Adrenal gland (tissue), 12 donors: ENCODE measurements around the gene HCRTR1. TPM values are rescaled to one million over a fixed set of nuclear protein-coding genes. Genes with fewer than 3 reads are reported as not detected.
A peak's percentile ranks its signal among the peaks of the same experiment; 100 is the strongest.

Experiments used
- DNase-seq, 7 donors: peaks; one replicate each; pipeline ENCODE4 v3.0.0-alpha.2; 2019 to 2020
- H3K27ac ChIP-seq, 5 donors: fragments of 200-600 bp; sonication (generic) in 4 of 5; 1 replicate in 3 of 5; 2 replicates in 2 of 5; pipeline versions ENCODE4 v1.5.1 to v1.8.0; 2016 to 2020; ENCODE audit warnings: mild to moderate bottlenecking in 1 of 5
- H3K27me3 ChIP-seq: fragments of 200-600 bp; 2 replicates; pipeline ENCODE4 v1.8.0; 2021
- H3K36me3 ChIP-seq, 2 donors: fragments of 200-600 bp; replicated peaks in 1 of 2; 1 replicate in 1 of 2; 2 replicates in 1 of 2; pipeline versions ENCODE4 v1.5.1 to v1.8.0; 2018 to 2022
- H3K4me1 ChIP-seq, 2 donors: fragments of 200-600 bp; replicated peaks in 1 of 2; 1 replicate in 1 of 2; 2 replicates in 1 of 2; pipeline versions ENCODE4 v1.5.1 to v1.8.0; 2018 to 2021
- H3K4me3 ChIP-seq, 4 donors: fragments of 200-600 bp; sonication (generic) in 3 of 4; one replicate each; pipeline ENCODE4 v1.5.1; 2016 to 2018
- H3K9me3 ChIP-seq, 3 donors: fragments of 200-600 bp; sonication (generic) in 1 of 3; replicated peaks in 1 of 3; 1 replicate in 2 of 3; 2 replicates in 1 of 3; pipeline versions ENCODE4 v1.5.1 to v1.8.0; 2016 to 2021
- POLR2A ChIP-seq, 2 donors: fragments of 450-650 bp; IDR thresholded peaks; one replicate each; pipeline ENCODE4 v1.6.1; 2017; ENCODE audit warnings: antibody characterized with exemption in 2 of 2, mild to moderate bottlenecking in 2 of 2, moderate library complexity in 1 of 2
- WGBS, 4 donors: extraction: QIAGEN DNeasy Blood & Tissue Kit in 2 of 4; methylation state at CpG; one replicate each; pipeline versions ENCODE4 v1.1.5 to v1.1.7; 2013 to 2017; 5-methylcytosine and 5-hydroxymethylcytosine counted together
- intact Hi-C, 2 donors: fragments of 100-400 bp; cut with DNase I; formaldehyde crosslinking; loops; one replicate each; pipeline versions ENCODE4 v1.14.1 to v1.15.0; 2022 to 2023
- polyA plus RNA-seq, 3 donors: library from polyadenylated mRNA; stranded (reverse); fragments of 200-250 nt in 2 of 3; fragments of 350-450 nt in 1 of 3; fragmentation: Illumina TruSeq in 1 of 3; extraction: RNeasy Lipid Tissue Mini Kit (QIAGEN cat#74804) in 1 of 3; gene quantifications; one replicate each; pipeline ENCODE4 v1.2.3, GENCODE V29; 2013 to 2014
- total RNA-seq, 9 donors: library from RNA; depleted of rRNA in 4 of 9; stranded (reverse); fragments of >200 nt in 4 of 9; fragments of 120-200 nt in 1 of 9; fragmentation: NEBNext Ultra II Directional in 1 of 9; extraction: Animal tissue kit (Norgen Biotek cat#: 25700) in 1 of 9; gene quantifications; one replicate each; pipeline versions ENCODE4 v1.1.0 to v1.2.4, GENCODE V29; 2013 to 2023
- TF ChIP-seq, protein P1 (sequence below), 6 experiments: fragments of 450-650 bp in 4 of 6; fragments of 200-600 bp in 2 of 6; sonication (generic) in 1 of 6; IDR thresholded peaks; 1 replicate in 5 of 6; 2 replicates in 1 of 6; pipeline versions ENCODE4 v1.5.1 to v1.8.0; 2016 to 2021; ENCODE audit warnings: antibody characterized with exemption in 6 of 6, mild to moderate bottlenecking in 2 of 6, moderate library complexity in 1 of 6
- donor health status: healthy with polysubstance abuse.
- donor health status: Bipolar disorder and iron deficiency.
- donor health status: DM: yes; HTN: yes; CAD: no.
- donor health status: DM: no; HTN: no; CAD: no.
- donor health status: DM: no; HTN: no; CAD: no.
- donor health status: DM: yes; HTN: yes; CAD: no.

HCRTR1 gene
- total and polyA plus RNA-seq, 12 donors = 0.11 to 3.5 (median 0.98) TPM; not detected in 5

DNA sequence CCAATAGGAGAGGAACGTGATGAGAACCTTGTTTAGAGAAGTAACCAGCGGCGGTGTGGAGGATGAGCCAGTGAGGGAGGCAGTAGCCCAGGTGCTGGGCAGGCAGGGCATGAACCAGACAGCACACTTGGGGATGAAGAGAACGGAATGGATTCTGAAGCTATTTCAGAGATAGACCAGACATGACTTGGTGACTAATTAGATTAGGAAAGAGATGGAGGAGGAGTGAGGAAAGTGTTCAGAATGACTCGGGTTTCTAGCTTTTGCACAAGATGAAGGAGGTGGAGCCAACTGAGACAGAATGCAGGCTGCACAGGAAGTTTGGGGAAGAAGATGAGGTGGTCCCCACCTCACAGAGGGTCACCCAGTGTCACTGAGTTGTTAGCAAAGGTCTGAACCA is 22.1 kb downstream of the HCRTR1 start:
- intact Hi-C loops = no loop called here

DNA sequence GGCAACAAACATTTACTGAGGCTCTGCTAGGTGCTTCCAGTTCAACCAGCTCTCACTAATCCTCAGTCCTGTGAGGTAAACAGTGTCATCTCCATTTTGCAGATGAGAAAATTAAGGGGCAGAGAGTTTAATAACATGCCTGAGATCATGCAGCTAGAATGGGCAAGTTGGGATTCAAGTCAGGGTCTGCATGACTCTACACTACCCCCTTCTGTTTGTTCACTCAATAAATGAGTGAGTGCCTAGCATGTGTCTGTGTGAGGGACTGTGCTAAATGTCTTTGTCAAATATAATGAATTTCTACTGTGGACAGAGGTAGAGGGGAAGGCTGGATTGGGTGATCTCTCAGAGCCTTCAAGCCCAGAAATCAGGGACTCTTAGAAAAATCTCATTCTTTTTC is 22.7 kb downstream of the HCRTR1 start:
- peaks cover 0 to 2% of the 10 kb centered on the region in 2 donors for H3K36me3 ChIP-seq
- no peaks in the 10 kb centered on the region for H3K27me3 ChIP-seq
- H3K27ac ChIP-seq = peak overlapping the region in 2 of 5 donors; percentile 55 to 62
- no peak overlapping the region for H3K4me3 ChIP-seq
- peaks cover 10 to 39% of the 10 kb centered on the region in 2 donors for H3K4me1 ChIP-seq
- no peak for DNase-seq
- H3K9me3 ChIP-seq = no peaks in the 10 kb centered on the region
- TF ChIP-seq, protein P1, sequence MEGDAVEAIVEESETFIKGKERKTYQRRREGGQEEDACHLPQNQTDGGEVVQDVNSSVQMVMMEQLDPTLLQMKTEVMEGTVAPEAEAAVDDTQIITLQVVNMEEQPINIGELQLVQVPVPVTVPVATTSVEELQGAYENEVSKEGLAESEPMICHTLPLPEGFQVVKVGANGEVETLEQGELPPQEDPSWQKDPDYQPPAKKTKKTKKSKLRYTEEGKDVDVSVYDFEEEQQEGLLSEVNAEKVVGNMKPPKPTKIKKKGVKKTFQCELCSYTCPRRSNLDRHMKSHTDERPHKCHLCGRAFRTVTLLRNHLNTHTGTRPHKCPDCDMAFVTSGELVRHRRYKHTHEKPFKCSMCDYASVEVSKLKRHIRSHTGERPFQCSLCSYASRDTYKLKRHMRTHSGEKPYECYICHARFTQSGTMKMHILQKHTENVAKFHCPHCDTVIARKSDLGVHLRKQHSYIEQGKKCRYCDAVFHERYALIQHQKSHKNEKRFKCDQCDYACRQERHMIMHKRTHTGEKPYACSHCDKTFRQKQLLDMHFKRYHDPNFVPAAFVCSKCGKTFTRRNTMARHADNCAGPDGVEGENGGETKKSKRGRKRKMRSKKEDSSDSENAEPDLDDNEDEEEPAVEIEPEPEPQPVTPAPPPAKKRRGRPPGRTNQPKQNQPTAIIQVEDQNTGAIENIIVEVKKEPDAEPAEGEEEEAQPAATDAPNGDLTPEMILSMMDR (IDR thresholded peaks at IDR 0.05) = no peak
- no peak for TF ChIP-seq POLR2A (IDR thresholded peaks at IDR 0.05)
- intact Hi-C loops = no loop called here

More for the DNA sequence above, 22.1 kb downstream of the HCRTR1 start:
- H3K4me3 ChIP-seq = no peak overlapping the region
- H3K27ac ChIP-seq = peak overlapping the region in 2 of 5 donors; percentile 55 to 62
- H3K9me3 ChIP-seq = no peaks in the 10 kb centered on the region
- DNase-seq = no peak
- peaks cover 0 to 9% of the 10 kb centered on the region in 2 donors for H3K36me3 ChIP-seq
- H3K27me3 ChIP-seq = no peaks in the 10 kb centered on the region
- WGBS, 4 donors = 43 to 61% (median 48%) methylated on average over 5 of the region's 5 CpGs
- TF ChIP-seq POLR2A (IDR thresholded peaks at IDR 0.05) = no peak
- TF ChIP-seq, protein P1 (IDR thresholded peaks at IDR 0.05) = no peak
- H3K4me1 ChIP-seq = peaks cover 10 to 42% of the 10 kb centered on the region in 2 donors

DNA sequence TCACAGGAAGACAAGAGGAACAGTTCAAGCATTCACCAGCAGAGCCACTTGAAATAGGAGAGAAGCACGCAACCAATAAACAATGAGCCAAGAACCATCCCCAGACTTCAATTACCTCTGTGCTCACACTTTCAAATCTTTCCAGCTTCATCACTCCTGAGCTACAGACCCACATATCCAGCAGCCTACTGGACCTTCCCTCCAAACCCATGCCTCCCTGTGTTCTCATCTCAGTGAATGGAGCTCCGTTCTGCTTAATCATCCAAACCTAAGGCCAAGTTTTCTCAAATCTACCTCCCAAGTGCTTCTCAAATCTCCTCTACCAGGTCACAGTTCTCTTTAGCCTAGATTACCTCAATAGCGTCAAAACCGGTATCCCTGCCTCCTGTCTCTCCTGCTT is 23.5 kb downstream of the HCRTR1 start:
- H3K27ac ChIP-seq = no peak overlapping the region
- H3K9me3 ChIP-seq = no peaks in the 10 kb centered on the region
- DNase-seq = no peak
- intact Hi-C loops = no loop called here
- 88 to 89% (median 89%) methylated on average over 4 of the region's 4 CpGs for WGBS, 4 donors
- TF ChIP-seq, protein P1 (IDR thresholded peaks at IDR 0.05) = no peak
- TF ChIP-seq POLR2A (IDR thresholded peaks at IDR 0.05) = no peak
- peaks cover 10 to 44% of the 10 kb centered on the region in 2 donors for H3K4me1 ChIP-seq
- no peaks in the 10 kb centered on the region for H3K27me3 ChIP-seq
- H3K36me3 ChIP-seq = no peaks in the 10 kb centered on the region
- H3K4me3 ChIP-seq = no peak overlapping the region

DNA sequence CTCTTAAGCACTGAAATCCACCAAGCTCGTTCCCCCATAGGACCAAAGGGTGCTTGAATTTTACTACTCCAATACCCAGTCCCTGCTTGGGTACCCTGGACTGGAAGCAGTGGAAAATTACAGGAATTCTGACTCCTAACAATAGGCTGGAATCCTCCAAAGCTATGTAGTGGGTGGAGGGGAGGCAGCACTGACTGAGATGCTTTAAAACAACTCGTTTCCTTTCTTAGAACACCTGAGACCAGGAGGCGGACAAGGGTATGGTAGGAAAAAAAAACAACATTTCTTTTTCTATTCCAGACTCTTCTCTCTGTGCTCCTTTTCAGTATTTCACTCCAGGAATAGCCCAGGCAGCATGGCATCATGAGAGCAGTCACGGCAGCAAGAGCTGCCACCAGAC is 24.9 kb downstream of the HCRTR1 start:
- Histone ChIP-seq H3K36me3 (no peaks in the 10 kb centered on the region), H3K4me1 (peaks cover 10 to 35% of the 10 kb centered on the region in 2 donors), H3K9me3 (no peaks in the 10 kb centered on the region), H3K4me3 (no peak overlapping the region), H3K27me3 (no peaks in the 10 kb centered on the region), H3K27ac (no peak overlapping the region)
- 89 to 94% (median 90%) methylated on average over 4 of the region's 4 CpGs for WGBS, 4 donors
- intact Hi-C loops = no loop called here
- no peak for DNase-seq
- no peak for TF ChIP-seq POLR2A (IDR thresholded peaks at IDR 0.05)

DNA sequence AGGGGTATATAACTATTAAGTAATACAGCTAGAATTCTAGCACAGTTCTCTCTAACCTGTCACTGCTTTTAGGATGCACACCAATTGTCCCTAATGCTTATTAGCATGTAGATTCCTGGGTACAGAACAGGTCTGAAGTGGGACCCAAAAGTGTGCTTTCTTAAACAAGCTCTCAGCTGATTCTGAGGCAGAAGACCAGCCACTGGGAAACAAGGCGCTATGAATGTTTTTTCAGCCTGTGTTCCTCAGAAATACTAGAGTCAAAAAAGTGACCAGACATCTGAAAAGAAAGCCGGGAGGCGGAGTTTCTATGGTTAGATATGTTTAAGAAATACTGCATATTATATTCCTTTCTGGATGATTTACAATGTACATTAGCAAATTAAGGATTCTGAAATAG is 25.4 kb downstream of the HCRTR1 start:
- Histone ChIP-seq H3K27me3 (no peaks in the 10 kb centered on the region), H3K4me1 (peaks cover 10 to 35% of the 10 kb centered on the region in 2 donors), H3K9me3 (no peaks in the 10 kb centered on the region), H3K36me3 (no peaks in the 10 kb centered on the region), H3K27ac (no peak overlapping the region), H3K4me3 (no peak overlapping the region)
- TF ChIP-seq, protein P1 (IDR thresholded peaks at IDR 0.05) = no peak
- no peak for TF ChIP-seq POLR2A (IDR thresholded peaks at IDR 0.05)
- WGBS, 4 donors = 87 to 97% (median 93%) methylated on average over 3 of the region's 3 CpGs
- DNase-seq = no peak
- intact Hi-C loops = no loop called here
